Measurements from ENCODE around the gene ITGB2. TPM values are rescaled to one million over a fixed set of nuclear protein-coding genes. Genes with fewer than 3 reads are reported as not detected.

Gene ITGB2
- total and polyA plus RNA-seq, 8 donors = 7.7 to 404 (median 11.2) TPM

DNA sequence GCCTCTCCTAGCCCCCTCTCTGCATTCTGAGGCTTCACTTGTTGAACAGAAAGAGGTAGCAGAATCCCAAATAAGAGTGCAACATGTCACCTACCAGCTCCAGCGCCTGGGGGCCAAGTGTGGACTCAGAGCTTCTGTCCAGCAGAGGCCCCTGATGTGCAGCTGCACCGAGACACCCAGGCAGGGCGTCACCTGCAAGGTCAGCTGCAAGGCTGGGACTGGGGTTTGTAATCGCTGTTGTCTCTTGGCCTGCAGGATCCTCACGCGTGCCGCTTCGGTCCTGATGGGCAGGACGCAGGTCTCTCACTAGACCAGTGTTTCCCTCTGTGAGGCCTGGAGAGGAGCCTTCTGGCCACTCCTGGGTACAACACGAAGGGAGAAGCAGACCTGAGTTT, 14.8 kb upstream of the ITGB2 start:
- Histone ChIP-seq H3K4me1 (peaks cover 15 to 42% of the 10 kb centered on the region in 2 donors), H3K27me3 (peaks cover 12 to 51% of the 10 kb centered on the region in 2 donors), H3K9me3 (no peaks in the 10 kb centered on the region), H3K36me3 (no peaks in the 10 kb centered on the region), H3K27ac (no peak overlapping the region), H3K4me3 (no peak overlapping the region)
- DNase-seq = peak in 1 of 4 donors; percentile 61
- no peak for ATAC-seq
- TF ChIP-seq, protein P1, sequence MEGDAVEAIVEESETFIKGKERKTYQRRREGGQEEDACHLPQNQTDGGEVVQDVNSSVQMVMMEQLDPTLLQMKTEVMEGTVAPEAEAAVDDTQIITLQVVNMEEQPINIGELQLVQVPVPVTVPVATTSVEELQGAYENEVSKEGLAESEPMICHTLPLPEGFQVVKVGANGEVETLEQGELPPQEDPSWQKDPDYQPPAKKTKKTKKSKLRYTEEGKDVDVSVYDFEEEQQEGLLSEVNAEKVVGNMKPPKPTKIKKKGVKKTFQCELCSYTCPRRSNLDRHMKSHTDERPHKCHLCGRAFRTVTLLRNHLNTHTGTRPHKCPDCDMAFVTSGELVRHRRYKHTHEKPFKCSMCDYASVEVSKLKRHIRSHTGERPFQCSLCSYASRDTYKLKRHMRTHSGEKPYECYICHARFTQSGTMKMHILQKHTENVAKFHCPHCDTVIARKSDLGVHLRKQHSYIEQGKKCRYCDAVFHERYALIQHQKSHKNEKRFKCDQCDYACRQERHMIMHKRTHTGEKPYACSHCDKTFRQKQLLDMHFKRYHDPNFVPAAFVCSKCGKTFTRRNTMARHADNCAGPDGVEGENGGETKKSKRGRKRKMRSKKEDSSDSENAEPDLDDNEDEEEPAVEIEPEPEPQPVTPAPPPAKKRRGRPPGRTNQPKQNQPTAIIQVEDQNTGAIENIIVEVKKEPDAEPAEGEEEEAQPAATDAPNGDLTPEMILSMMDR (IDR thresholded peaks at IDR 0.05) = no peak
- intact Hi-C loops (cut with DNase I) = no loop called here

DNA sequence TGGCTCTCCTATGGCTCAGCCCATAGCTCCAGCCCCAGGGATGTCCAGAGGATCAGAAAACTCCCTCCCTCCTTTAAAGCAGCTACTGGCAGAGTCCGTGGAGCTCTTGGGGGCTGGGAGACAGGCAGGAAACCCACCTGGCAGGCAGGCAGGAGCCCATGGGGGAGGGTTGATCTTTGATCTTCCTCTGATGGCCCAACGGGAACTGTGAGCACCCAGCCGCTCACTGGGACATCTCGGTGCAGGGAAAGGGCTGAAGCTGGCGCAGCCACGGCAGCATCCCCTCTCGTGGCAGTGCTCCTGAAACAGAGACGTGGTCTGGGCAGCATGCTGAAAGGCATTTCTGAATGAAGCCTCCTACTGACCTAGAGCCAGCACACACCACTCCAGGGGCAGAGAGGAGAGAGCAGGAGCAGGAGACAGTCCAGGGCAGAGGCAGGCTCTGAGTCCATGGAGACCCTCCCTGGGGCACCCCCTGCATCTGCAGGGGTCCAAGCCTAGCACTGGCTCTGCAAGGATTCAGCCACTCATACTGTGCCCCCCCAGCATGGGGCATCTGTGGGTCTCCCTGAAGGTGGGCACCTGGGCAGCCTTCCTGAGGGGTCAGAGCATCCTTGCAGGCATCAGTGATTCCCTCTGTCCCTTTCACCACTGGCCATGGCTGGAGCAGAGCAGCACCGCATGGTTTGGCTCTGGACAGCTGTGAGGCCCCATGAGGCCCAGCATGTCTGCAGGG, 14.3 kb upstream of the ITGB2 start:
- peaks cover 15 to 45% of the 10 kb centered on the region in 2 donors for H3K4me1 ChIP-seq
- H3K27ac ChIP-seq = no peak overlapping the region
- no peak for ATAC-seq
- no peak overlapping the region for H3K4me3 ChIP-seq
- peaks cover 12 to 57% of the 10 kb centered on the region in 2 donors for H3K27me3 ChIP-seq
- TF ChIP-seq, protein P1 (IDR thresholded peaks at IDR 0.05) = no peak
- peak in 1 of 4 donors; percentile 52 for DNase-seq
- no peaks in the 10 kb centered on the region for H3K9me3 ChIP-seq
- no peaks in the 10 kb centered on the region for H3K36me3 ChIP-seq
- intact Hi-C loops (cut with DNase I) = no loop called here

DNA sequence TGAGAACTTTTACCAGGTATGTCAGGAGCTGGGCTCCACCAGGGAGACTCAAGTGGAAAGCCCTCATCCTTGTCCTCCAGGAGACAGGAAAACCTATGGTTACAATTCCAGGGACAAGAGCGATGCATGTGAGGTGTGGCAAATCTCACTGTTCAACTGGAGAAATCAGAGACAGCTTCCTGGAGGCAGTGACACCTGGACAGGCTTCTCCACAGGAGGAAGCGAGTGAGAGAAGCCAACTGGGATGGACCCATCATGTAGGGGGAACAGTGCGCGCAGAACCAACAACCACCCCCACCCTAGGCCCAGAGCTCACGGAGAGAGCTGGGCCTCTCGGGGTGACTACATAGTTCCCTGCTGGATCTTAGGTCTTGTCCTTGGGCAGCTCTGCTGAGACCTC, 13.6 kb upstream of the ITGB2 start:
- ATAC-seq (no peak), DNase-seq (no peak)
- H3K9me3 ChIP-seq = no peaks in the 10 kb centered on the region
- TF ChIP-seq, protein P1 (IDR thresholded peaks at IDR 0.05) = no peak
- H3K4me1 ChIP-seq = peaks cover 15 to 49% of the 10 kb centered on the region in 2 donors
- H3K27ac ChIP-seq = no peak overlapping the region
- H3K27me3 ChIP-seq = peaks cover 12 to 60% of the 10 kb centered on the region in 2 donors
- no peak overlapping the region for H3K4me3 ChIP-seq
- intact Hi-C loops (cut with DNase I) = no loop called here
- no peaks in the 10 kb centered on the region for H3K36me3 ChIP-seq

DNA sequence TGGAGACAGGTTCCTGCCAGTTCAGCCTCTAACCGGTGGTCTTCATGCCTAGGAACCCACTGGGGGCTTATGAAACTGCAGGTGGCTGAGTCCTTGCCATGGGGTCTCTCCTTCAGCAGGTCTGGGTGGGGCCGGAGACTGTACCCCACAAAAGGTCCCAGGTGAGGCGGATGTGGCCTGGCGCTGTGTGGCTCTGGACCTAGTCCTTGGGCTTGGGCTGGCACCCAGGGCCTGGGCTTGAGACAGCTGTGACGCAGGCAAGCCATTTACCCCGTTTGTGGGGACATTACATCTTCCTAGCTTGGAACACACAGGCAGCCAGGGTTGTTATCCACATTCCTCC, 13.2 kb upstream of the ITGB2 start:
- no peak for ATAC-seq
- Histone ChIP-seq H3K36me3 (no peaks in the 10 kb centered on the region), H3K9me3 (no peaks in the 10 kb centered on the region), H3K27me3 (peaks cover 12 to 64% of the 10 kb centered on the region in 2 donors), H3K27ac (no peak overlapping the region), H3K4me3 (no peak overlapping the region), H3K4me1 (peaks cover 15 to 49% of the 10 kb centered on the region in 2 donors)
- TF ChIP-seq, protein P1 (IDR thresholded peaks at IDR 0.05) = no peak
- intact Hi-C loops (cut with DNase I) = no loop called here
- DNase-seq = no peak

DNA sequence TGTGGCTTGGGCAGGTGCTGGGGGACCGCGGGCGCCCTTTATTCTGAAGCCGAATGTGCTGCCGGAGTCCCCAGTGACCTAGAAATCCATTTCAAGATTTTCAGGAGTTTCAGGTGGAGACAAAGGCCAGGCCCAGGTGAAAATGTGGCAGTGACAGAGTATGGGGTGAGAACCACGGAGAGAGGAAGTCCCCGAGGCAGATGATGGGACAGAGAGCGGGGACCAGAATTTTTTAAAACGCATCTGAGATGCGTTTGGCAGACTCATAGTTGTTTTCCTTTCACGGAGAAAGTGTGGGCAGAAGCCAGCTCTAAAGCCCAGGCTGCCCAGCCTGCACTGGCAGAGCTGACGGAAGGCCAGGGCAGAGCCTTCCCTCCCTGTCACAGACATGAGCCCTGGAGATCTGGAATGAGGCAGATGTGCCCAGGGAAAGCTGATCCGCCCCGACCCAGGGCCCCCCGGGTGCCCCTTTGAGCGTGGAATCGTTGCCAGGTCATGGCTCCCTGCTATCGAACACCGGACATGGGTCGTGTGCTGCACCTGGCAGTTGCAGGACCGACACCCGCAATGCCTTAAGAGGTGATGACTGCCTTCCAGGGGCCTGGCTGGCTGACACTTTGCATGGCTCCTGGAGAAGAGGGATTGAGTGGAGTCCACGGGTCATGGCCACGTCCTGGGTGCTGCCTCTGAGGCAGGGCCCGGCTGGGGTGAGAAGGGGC, 12.7 kb upstream of the ITGB2 start:
- Histone ChIP-seq H3K4me3 (peak overlapping the region in 1 of 2 donors; percentile 53), H3K4me1 (peaks cover 17 to 53% of the 10 kb centered on the region in 2 donors), H3K27ac (no peak overlapping the region), H3K9me3 (no peaks in the 10 kb centered on the region), H3K27me3 (peaks cover 12 to 65% of the 10 kb centered on the region in 2 donors), H3K36me3 (no peaks in the 10 kb centered on the region)
- intact Hi-C loops (cut with DNase I) = no loop called here
- ATAC-seq = no peak
- DNase-seq = no peak
- TF ChIP-seq, protein P1 (IDR thresholded peaks at IDR 0.05) = no peak

All from left lung (tissue), 10 donors.